ENCODE measurements around the gene BBLN. TPM values are rescaled to one million over a fixed set of nuclear protein-coding genes. Genes with fewer than 3 reads are reported as not detected.
A peak's percentile ranks its signal among the peaks of the same experiment; 100 is the strongest.

The BBLN gene
- total RNA-seq, 4 donors from 2014 or later: 202 to 310 (median 243) TPM

- Histone ChIP-seq H3K27ac (no peak overlapping the region), H3K4me1 (peaks cover 0 to 24% (median 12%) of the 10 kb centered on the region in 4 donors), H3K27me3 (no peaks in the 10 kb centered on the region), H3K9me3 (no peaks in the 10 kb centered on the region), H3K36me3 (no peaks in the 10 kb centered on the region), H3K4me3 (no peak overlapping the region)
- no peak for DNase-seq (ENCODE audit: low spot score in 2 of 2)
- 68 to 75% methylated on average over 10 to 26 of the region's 26 CpGs for WGBS, 2 donors
- TF ChIP-seq CTCF (IDR thresholded peaks at IDR 0.05): no peak
- no peak for TF ChIP-seq EP300 (IDR thresholded peaks at IDR 0.05)
- TF ChIP-seq POLR2A (IDR thresholded peaks at IDR 0.05): no peak
These were observed 6.8 kb upstream of the BBLN start for GRCh38 chr9:128153060-128153946.

GRCh38 chr9:128153947-128154695 is 5.9 kb upstream of the BBLN start:
- H3K27me3 ChIP-seq: no peaks in the 10 kb centered on the region
- H3K4me3 ChIP-seq: no peak overlapping the region
- DNase-seq (ENCODE audit: low spot score in 2 of 2): no peak
- H3K4me1 ChIP-seq: peaks cover 0 to 19% (median 5%) of the 10 kb centered on the region in 4 donors
- TF ChIP-seq EP300 (IDR thresholded peaks at IDR 0.05): no peak
- no peak for TF ChIP-seq POLR2A (IDR thresholded peaks at IDR 0.05)
- no peak for TF ChIP-seq CTCF (IDR thresholded peaks at IDR 0.05)
- 79 to 81% methylated on average over 6 to 11 of the region's 13 CpGs for WGBS, 2 donors
- no peaks in the 10 kb centered on the region for H3K9me3 ChIP-seq
- no peaks in the 10 kb centered on the region for H3K36me3 ChIP-seq
- no peak overlapping the region for H3K27ac ChIP-seq

- Histone ChIP-seq H3K27me3 (no peaks in the 10 kb centered on the region), H3K36me3 (no peaks in the 10 kb centered on the region), H3K9me3 (no peaks in the 10 kb centered on the region), H3K4me1 (peaks cover 0 to 16% (median 5%) of the 10 kb centered on the region in 4 donors), H3K27ac (no peak overlapping the region), H3K4me3 (no peak overlapping the region)
- WGBS, 2 donors: 69 to 80% methylated on average over 7 of the region's 7 CpGs
- DNase-seq (ENCODE audit: low spot score in 2 of 2): no peak
- TF ChIP-seq CTCF (IDR thresholded peaks at IDR 0.05) (no peak), EP300 (IDR thresholded peaks at IDR 0.05) (no peak), POLR2A (IDR thresholded peaks at IDR 0.05) (no peak)
These were observed 4.1 kb upstream of the BBLN start for GRCh38 chr9:128155736-128156500.

- TF ChIP-seq POLR2A (IDR thresholded peaks at IDR 0.05): no peak
- no peak for TF ChIP-seq EP300 (IDR thresholded peaks at IDR 0.05)
- TF ChIP-seq CTCF (IDR thresholded peaks at IDR 0.05): no peak
- Histone ChIP-seq H3K4me1 (peaks cover 0 to 28% (median 5%) of the 10 kb centered on the region in 4 donors), H3K27me3 (no peaks in the 10 kb centered on the region), H3K9me3 (no peaks in the 10 kb centered on the region), H3K36me3 (peaks cover 0 to 26% (median 9%) of the 10 kb centered on the region in 3 donors), H3K4me3 (peak overlapping the region; percentile 57 to 86 (median 77)), H3K27ac (peak overlapping the region; percentile 38 to 90 (median 82))
- 34 to 40% methylated on average over 9 to 11 of the region's 11 CpGs for WGBS, 2 donors
- DNase-seq (ENCODE audit: low spot score in 2 of 2): no peak
These were observed 612 bp upstream of the BBLN start for GRCh38 chr9:128159522-128159783.
